WTC11 (cell line): ENCODE data around the gene MUC4.

ENCODE experiments used
- JUN ChIP-seq: sonication (generic); formaldehyde crosslinking; IDR thresholded peaks from 2 replicates; pipeline ENCODE4 v1.8.0; 2023; ENCODE audit warnings: mild to moderate bottlenecking, missing genetic modification reagents
- NR1H2 ChIP-seq: sonication (generic); formaldehyde crosslinking; IDR thresholded peaks from 2 replicates; pipeline ENCODE4 v1.9.0; 2021; ENCODE audit warnings: mild to moderate bottlenecking, moderate library complexity, missing genetic modification reagents
- TF ChIP-seq, protein P1 (sequence below): sonication (generic); formaldehyde crosslinking; IDR thresholded peaks from 2 replicates; pipeline ENCODE4 v1.8.0; 2022; ENCODE audit warnings: mild to moderate bottlenecking, missing genetic modification reagents
- TF ChIP-seq, protein P2 (sequence below): sonication (generic); formaldehyde crosslinking; IDR thresholded peaks from 2 replicates; pipeline ENCODE4 v1.8.1; 2022; ENCODE audit warnings: mild to moderate bottlenecking, missing genetic modification reagents, moderate library complexity, borderline replicate concordance
- TF ChIP-seq, protein P3 (sequence below): fragments of 200-600 bp; IDR thresholded peaks from 2 replicates; pipeline ENCODE4 v1.8.0; 2022; ENCODE audit warnings: antibody characterized with exemption

DNA sequence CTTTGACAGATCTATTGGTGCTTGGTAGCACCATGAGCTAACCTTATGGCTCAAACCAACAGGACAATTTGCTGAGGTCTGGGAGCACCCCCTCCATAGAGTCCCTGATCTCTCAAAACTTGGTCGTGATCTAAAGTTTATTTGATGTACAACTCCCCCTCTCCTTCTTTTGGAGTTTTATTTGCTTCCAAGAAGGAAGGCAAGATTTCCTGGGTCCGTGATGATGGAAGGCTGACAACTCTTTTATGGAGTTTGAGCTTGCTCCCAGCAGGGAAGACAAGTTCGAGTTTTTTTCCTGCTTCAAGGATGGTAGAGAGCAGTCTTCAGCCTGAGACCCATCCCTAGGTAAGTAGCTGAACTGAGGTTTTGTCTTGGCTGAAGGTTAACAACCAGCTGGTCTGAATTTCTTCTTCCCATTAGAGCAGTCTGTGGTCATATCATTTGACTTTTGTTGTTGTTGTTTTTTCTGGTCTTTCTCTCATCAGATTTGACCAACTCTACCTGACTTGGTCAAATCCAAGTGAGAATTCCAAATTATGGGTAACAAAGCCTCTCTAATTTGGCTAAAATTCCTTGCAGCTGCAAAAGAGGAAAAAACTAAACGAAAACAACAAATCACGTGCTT lies 93.8 kb downstream of the MUC4 start:
- TF ChIP-seq, protein P1, sequence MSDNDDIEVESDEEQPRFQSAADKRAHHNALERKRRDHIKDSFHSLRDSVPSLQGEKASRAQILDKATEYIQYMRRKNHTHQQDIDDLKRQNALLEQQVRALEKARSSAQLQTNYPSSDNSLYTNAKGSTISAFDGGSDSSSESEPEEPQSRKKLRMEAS (CRISPR knock-in tag): no peak
- TF ChIP-seq, protein P2, sequence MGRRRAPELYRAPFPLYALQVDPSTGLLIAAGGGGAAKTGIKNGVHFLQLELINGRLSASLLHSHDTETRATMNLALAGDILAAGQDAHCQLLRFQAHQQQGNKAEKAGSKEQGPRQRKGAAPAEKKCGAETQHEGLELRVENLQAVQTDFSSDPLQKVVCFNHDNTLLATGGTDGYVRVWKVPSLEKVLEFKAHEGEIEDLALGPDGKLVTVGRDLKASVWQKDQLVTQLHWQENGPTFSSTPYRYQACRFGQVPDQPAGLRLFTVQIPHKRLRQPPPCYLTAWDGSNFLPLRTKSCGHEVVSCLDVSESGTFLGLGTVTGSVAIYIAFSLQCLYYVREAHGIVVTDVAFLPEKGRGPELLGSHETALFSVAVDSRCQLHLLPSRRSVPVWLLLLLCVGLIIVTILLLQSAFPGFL (CRISPR knock-in tag): no peak
- TF ChIP-seq, protein P3, sequence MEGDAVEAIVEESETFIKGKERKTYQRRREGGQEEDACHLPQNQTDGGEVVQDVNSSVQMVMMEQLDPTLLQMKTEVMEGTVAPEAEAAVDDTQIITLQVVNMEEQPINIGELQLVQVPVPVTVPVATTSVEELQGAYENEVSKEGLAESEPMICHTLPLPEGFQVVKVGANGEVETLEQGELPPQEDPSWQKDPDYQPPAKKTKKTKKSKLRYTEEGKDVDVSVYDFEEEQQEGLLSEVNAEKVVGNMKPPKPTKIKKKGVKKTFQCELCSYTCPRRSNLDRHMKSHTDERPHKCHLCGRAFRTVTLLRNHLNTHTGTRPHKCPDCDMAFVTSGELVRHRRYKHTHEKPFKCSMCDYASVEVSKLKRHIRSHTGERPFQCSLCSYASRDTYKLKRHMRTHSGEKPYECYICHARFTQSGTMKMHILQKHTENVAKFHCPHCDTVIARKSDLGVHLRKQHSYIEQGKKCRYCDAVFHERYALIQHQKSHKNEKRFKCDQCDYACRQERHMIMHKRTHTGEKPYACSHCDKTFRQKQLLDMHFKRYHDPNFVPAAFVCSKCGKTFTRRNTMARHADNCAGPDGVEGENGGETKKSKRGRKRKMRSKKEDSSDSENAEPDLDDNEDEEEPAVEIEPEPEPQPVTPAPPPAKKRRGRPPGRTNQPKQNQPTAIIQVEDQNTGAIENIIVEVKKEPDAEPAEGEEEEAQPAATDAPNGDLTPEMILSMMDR: no peak
- TF ChIP-seq JUN (CRISPR knock-in tag) (no peak), NR1H2 (no peak)
